ENCODE measurements around the gene EYS.

Gene EYS

GRCh38 chr6:64258752-64259151 is 1448.3 kb downstream of the EYS start:
- no peaks in the 10 kb centered on the region for H3K27me3 ChIP-seq (replicated peaks in 2 of 5; ENCODE audit: control insufficient read depth in 4 of 5, insufficient read depth in 5 of 5, low read length in 4 of 5)
- no peak for DNase-seq
- no peaks in the 10 kb centered on the region for H3K9me3 ChIP-seq (ENCODE audit: control extremely low read depth in 1 of 5, control insufficient read depth in 4 of 5, insufficient read depth in 2 of 5, low read depth in 1 of 5, low read length in 4 of 5)
- 50% methylated on average over 2 of the region's 2 CpGs for WGBS (ENCODE audit: insufficient coverage)
- POLR2A ChIA-PET = no interaction called here
- no peaks in the 10 kb centered on the region for H3K36me3 ChIP-seq (ENCODE audit: control insufficient read depth in 4 of 4, insufficient read depth in 4 of 4, low read length in 3 of 4)
- H3K4me1 ChIP-seq (ENCODE audit: control extremely low read depth in 1 of 4, control insufficient read depth in 4 of 4, insufficient read depth in 4 of 4, low read length in 3 of 4) = peaks cover 0 to 11% (median under 1%) of the 10 kb centered on the region in 4 experiments
- no peak overlapping the region for H3K27ac ChIP-seq (ENCODE audit: insufficient read depth in 1 of 2, low read depth in 1 of 2, low read length in 2 of 2, poor library complexity in 1 of 2, severe bottlenecking in 2 of 2)
- CTCF ChIA-PET = no interaction called here
- no peak overlapping the region for H3K4me3 ChIP-seq (ENCODE audit: control insufficient read depth in 1 of 7, extremely low read depth in 1 of 7, insufficient read depth in 4 of 7, low read depth in 2 of 7, low read length in 6 of 7)

- no peak for DNase-seq
- Histone ChIP-seq H3K4me1 (ENCODE audit: control extremely low read depth in 1 of 4, control insufficient read depth in 4 of 4, insufficient read depth in 4 of 4, low read length in 3 of 4) (peaks cover 0 to 11% (median under 1%) of the 10 kb centered on the region in 4 experiments), H3K27me3 (replicated peaks in 2 of 5; ENCODE audit: control insufficient read depth in 4 of 5, insufficient read depth in 5 of 5, low read length in 4 of 5) (no peaks in the 10 kb centered on the region), H3K36me3 (ENCODE audit: control insufficient read depth in 4 of 4, insufficient read depth in 4 of 4, low read length in 3 of 4) (no peaks in the 10 kb centered on the region), H3K4me3 (ENCODE audit: control insufficient read depth in 1 of 7, extremely low read depth in 1 of 7, insufficient read depth in 4 of 7, low read depth in 2 of 7, low read length in 6 of 7) (no peak overlapping the region), H3K9me3 (ENCODE audit: control extremely low read depth in 1 of 5, control insufficient read depth in 4 of 5, insufficient read depth in 2 of 5, low read depth in 1 of 5, low read length in 4 of 5) (no peaks in the 10 kb centered on the region), H3K27ac (ENCODE audit: insufficient read depth in 1 of 2, low read depth in 1 of 2, low read length in 2 of 2, poor library complexity in 1 of 2, severe bottlenecking in 2 of 2) (no peak overlapping the region)
- no CpG with 5 or more reads among the region's 1 CpG for WGBS (ENCODE audit: insufficient coverage)
- CTCF ChIA-PET = no interaction called here
- POLR2A ChIA-PET = no interaction called here
These were observed 1448.7 kb downstream of the EYS start for GRCh38 chr6:64258302-64258701.

GRCh38 chr6:64257586-64257985 is 1449.4 kb downstream of the EYS start:
- ChIA-PET POLR2A (no interaction called here), CTCF (no interaction called here)
- WGBS (ENCODE audit: insufficient coverage) = no CpG with 5 or more reads among the region's 3 CpGs
- H3K4me1 ChIP-seq (ENCODE audit: control extremely low read depth in 1 of 4, control insufficient read depth in 4 of 4, insufficient read depth in 4 of 4, low read length in 3 of 4) = peaks cover 0 to 11% (median under 1%) of the 10 kb centered on the region in 4 experiments
- no peak overlapping the region for H3K27ac ChIP-seq (ENCODE audit: insufficient read depth in 1 of 2, low read depth in 1 of 2, low read length in 2 of 2, poor library complexity in 1 of 2, severe bottlenecking in 2 of 2)
- H3K36me3 ChIP-seq (ENCODE audit: control insufficient read depth in 4 of 4, insufficient read depth in 4 of 4, low read length in 3 of 4) = no peaks in the 10 kb centered on the region
- no peak overlapping the region for H3K4me3 ChIP-seq (ENCODE audit: control insufficient read depth in 1 of 7, extremely low read depth in 1 of 7, insufficient read depth in 4 of 7, low read depth in 2 of 7, low read length in 6 of 7)
- H3K27me3 ChIP-seq (replicated peaks in 2 of 5; ENCODE audit: control insufficient read depth in 4 of 5, insufficient read depth in 5 of 5, low read length in 4 of 5) = no peaks in the 10 kb centered on the region
- DNase-seq = no peak
- H3K9me3 ChIP-seq (ENCODE audit: control extremely low read depth in 1 of 5, control insufficient read depth in 4 of 5, insufficient read depth in 2 of 5, low read depth in 1 of 5, low read length in 4 of 5) = no peaks in the 10 kb centered on the region

GRCh38 chr6:64256483-64256882 is 1450.5 kb downstream of the EYS start:
- no peaks in the 10 kb centered on the region for H3K27me3 ChIP-seq (replicated peaks in 2 of 5; ENCODE audit: control insufficient read depth in 4 of 5, insufficient read depth in 5 of 5, low read length in 4 of 5)
- no peak overlapping the region for H3K27ac ChIP-seq (ENCODE audit: insufficient read depth in 1 of 2, low read depth in 1 of 2, low read length in 2 of 2, poor library complexity in 1 of 2, severe bottlenecking in 2 of 2)
- CTCF ChIA-PET = no interaction called here
- whole genome bisulfite sequencing (ENCODE audit: insufficient coverage) = 100% methylated on average over 2 of the region's 3 CpGs
- H3K9me3 ChIP-seq (ENCODE audit: control extremely low read depth in 1 of 5, control insufficient read depth in 4 of 5, insufficient read depth in 2 of 5, low read depth in 1 of 5, low read length in 4 of 5) = no peaks in the 10 kb centered on the region
- no peak for DNase-seq
- POLR2A ChIA-PET = no interaction called here
- H3K4me3 ChIP-seq (ENCODE audit: control insufficient read depth in 1 of 7, extremely low read depth in 1 of 7, insufficient read depth in 4 of 7, low read depth in 2 of 7, low read length in 6 of 7) = no peak overlapping the region
- peaks cover 0 to 6% (median 0%) of the 10 kb centered on the region in 4 experiments for H3K4me1 ChIP-seq (ENCODE audit: control extremely low read depth in 1 of 4, control insufficient read depth in 4 of 4, insufficient read depth in 4 of 4, low read length in 3 of 4)
- no peaks in the 10 kb centered on the region for H3K36me3 ChIP-seq (ENCODE audit: control insufficient read depth in 4 of 4, insufficient read depth in 4 of 4, low read length in 3 of 4)

DNA sequence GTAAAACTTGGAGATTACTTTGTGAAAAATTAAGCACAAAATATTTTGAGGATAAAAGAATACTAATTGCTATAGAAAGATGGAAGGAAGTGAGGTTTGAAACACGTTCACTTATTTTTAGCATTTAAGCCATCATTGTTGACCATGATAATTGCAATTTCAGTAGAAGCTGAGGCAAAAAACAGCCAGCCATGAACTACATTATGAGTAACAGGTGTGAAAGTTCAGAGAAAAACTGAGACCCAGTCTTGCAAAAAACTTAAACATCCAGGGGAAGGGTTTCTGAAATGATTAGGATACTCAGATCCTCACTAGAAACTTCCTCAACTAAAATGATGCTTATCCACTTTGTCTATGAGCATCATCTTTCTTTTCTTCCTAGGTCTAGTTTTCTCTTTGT is 1452.0 kb downstream of the EYS start:
- WGBS (ENCODE audit: insufficient coverage) = no CpG with 5 or more reads among the region's 1 CpG
- no peaks in the 10 kb centered on the region for H3K27me3 ChIP-seq (replicated peaks in 2 of 5; ENCODE audit: control insufficient read depth in 4 of 5, insufficient read depth in 5 of 5, low read length in 4 of 5)
- H3K36me3 ChIP-seq (ENCODE audit: control insufficient read depth in 4 of 4, insufficient read depth in 4 of 4, low read length in 3 of 4) = no peaks in the 10 kb centered on the region
- H3K27ac ChIP-seq (ENCODE audit: insufficient read depth in 1 of 2, low read depth in 1 of 2, low read length in 2 of 2, poor library complexity in 1 of 2, severe bottlenecking in 2 of 2) = no peak overlapping the region
- no peaks in the 10 kb centered on the region for H3K9me3 ChIP-seq (ENCODE audit: control extremely low read depth in 1 of 5, control insufficient read depth in 4 of 5, insufficient read depth in 2 of 5, low read depth in 1 of 5, low read length in 4 of 5)
- ChIA-PET CTCF (no interaction called here), POLR2A (no interaction called here)
- H3K4me1 ChIP-seq (ENCODE audit: control extremely low read depth in 1 of 4, control insufficient read depth in 4 of 4, insufficient read depth in 4 of 4, low read length in 3 of 4) = peaks cover 0 to 6% (median 0%) of the 10 kb centered on the region in 4 experiments
- DNase-seq = no peak
- H3K4me3 ChIP-seq (ENCODE audit: control insufficient read depth in 1 of 7, extremely low read depth in 1 of 7, insufficient read depth in 4 of 7, low read depth in 2 of 7, low read length in 6 of 7) = no peak overlapping the region

DNA sequence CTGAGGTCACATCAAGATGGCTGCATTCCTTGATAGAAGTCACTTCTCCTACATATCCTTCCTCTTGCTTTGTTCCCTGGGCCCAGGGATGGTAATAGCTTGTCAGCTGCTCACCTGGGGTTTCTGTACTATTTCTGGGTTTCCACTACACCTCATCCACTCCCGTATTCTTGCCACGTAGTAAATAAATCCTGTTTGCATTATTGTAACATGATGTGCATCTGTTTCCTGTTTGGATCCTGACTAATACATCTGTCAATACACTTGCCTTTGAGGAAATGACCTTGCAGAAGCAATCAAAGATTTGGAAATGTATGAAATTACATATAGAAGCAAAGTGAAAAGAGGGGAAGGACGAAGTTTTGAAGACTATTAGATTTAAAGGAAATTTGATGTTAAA is 1452.5 kb downstream of the EYS start:
- POLR2A ChIA-PET = no interaction called here
- DNase-seq = peak in 2 of 3 donors; percentile 9 to 30
- 40% methylated on average over 1 of the region's 3 CpGs for WGBS (ENCODE audit: insufficient coverage)
- CTCF ChIA-PET = interaction anchor here (1.1 kb wide), 1 partner anchor 9 kb away, joined by 3 read pairs; no protein-coding TSS in a partner anchor
- Histone ChIP-seq H3K4me1 (ENCODE audit: control extremely low read depth in 1 of 4, control insufficient read depth in 4 of 4, insufficient read depth in 4 of 4, low read length in 3 of 4) (peaks cover 0 to 6% (median 0%) of the 10 kb centered on the region in 4 experiments), H3K27me3 (replicated peaks in 2 of 5; ENCODE audit: control insufficient read depth in 4 of 5, insufficient read depth in 5 of 5, low read length in 4 of 5) (no peaks in the 10 kb centered on the region), H3K36me3 (ENCODE audit: control insufficient read depth in 4 of 4, insufficient read depth in 4 of 4, low read length in 3 of 4) (no peaks in the 10 kb centered on the region), H3K4me3 (ENCODE audit: control insufficient read depth in 1 of 7, extremely low read depth in 1 of 7, insufficient read depth in 4 of 7, low read depth in 2 of 7, low read length in 6 of 7) (no peak overlapping the region), H3K27ac (ENCODE audit: insufficient read depth in 1 of 2, low read depth in 1 of 2, low read length in 2 of 2, poor library complexity in 1 of 2, severe bottlenecking in 2 of 2) (no peak overlapping the region), H3K9me3 (ENCODE audit: control extremely low read depth in 1 of 5, control insufficient read depth in 4 of 5, insufficient read depth in 2 of 5, low read depth in 1 of 5, low read length in 4 of 5) (no peaks in the 10 kb centered on the region)

DNA sequence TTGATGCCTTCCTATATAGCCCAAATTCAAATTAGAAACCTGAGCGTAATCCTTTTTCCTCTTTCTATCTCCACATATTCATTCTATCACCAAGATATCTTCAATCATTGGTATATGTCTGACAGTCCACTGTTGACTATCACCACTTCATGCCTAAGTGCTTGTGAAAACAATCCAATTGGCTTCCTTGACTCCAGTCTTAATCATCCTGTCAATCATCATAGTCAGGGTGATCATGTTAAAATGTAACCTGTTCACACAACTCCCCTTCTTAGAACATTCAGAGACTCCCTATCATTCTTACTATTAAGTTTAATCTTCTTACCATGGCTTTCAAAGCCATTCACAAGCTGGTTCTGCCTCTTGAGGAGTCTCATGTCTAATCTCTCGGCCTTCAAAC is 1454.8 kb downstream of the EYS start:
- WGBS (ENCODE audit: insufficient coverage) = 100% methylated on average over 1 of the region's 2 CpGs
- no peak overlapping the region for H3K27ac ChIP-seq (ENCODE audit: insufficient read depth in 1 of 2, low read depth in 1 of 2, low read length in 2 of 2, poor library complexity in 1 of 2, severe bottlenecking in 2 of 2)
- no peaks in the 10 kb centered on the region for H3K36me3 ChIP-seq (ENCODE audit: control insufficient read depth in 4 of 4, insufficient read depth in 4 of 4, low read length in 3 of 4)
- H3K9me3 ChIP-seq (ENCODE audit: control extremely low read depth in 1 of 5, control insufficient read depth in 4 of 5, insufficient read depth in 2 of 5, low read depth in 1 of 5, low read length in 4 of 5) = no peaks in the 10 kb centered on the region
- no peak for DNase-seq
- H3K4me1 ChIP-seq (ENCODE audit: control extremely low read depth in 1 of 4, control insufficient read depth in 4 of 4, insufficient read depth in 4 of 4, low read length in 3 of 4) = peaks cover 0 to 6% (median 1%) of the 10 kb centered on the region in 4 experiments
- CTCF ChIA-PET = no interaction called here
- no peaks in the 10 kb centered on the region for H3K27me3 ChIP-seq (replicated peaks in 2 of 5; ENCODE audit: control insufficient read depth in 4 of 5, insufficient read depth in 5 of 5, low read length in 4 of 5)
- H3K4me3 ChIP-seq (ENCODE audit: control insufficient read depth in 1 of 7, extremely low read depth in 1 of 7, insufficient read depth in 4 of 7, low read depth in 2 of 7, low read length in 6 of 7) = no peak overlapping the region
- POLR2A ChIA-PET = no interaction called here
